Right cardiac atrium (tissue), 5 donors: ENCODE data around the gene ROBO1. TPM values are rescaled to one million over a fixed set of nuclear protein-coding genes. Genes with fewer than 3 reads are reported as not detected.

Experiments used
- ATAC-seq, 2 donors: fragments of 200-7000 bp; cut with Tn5 transposase; one replicate each; pipeline versions ENCODE4 v1.8.0 to v1.9.1; 2020; ENCODE audit warnings: moderate library complexity in 2 of 2, mild to moderate bottlenecking in 1 of 2
- DNase-seq, 3 donors: peaks; one replicate each; pipeline ENCODE4 v3.0.0-alpha.2; 2020
- H3K27ac ChIP-seq: one replicate; pipeline ENCODE4 v1.5.1; 2013; ENCODE audit warnings: mild to moderate bottlenecking, low read length, control low read depth, moderate library complexity
- H3K27me3 ChIP-seq: one replicate; pipeline ENCODE4 v1.6.1; 2013; ENCODE audit not compliant: control insufficient read depth, insufficient read depth
- H3K4me1 ChIP-seq: one replicate; pipeline ENCODE4 v1.6.1; 2013; ENCODE audit warnings: low read length; ENCODE audit not compliant: control insufficient read depth, insufficient read depth
- H3K4me3 ChIP-seq: one replicate; pipeline ENCODE4 v1.5.1; 2013; ENCODE audit warnings: low read length, control low read depth
- H3K9me3 ChIP-seq: one replicate; pipeline ENCODE4 v1.6.1; 2013; ENCODE audit warnings: low read length; ENCODE audit not compliant: control insufficient read depth
- WGBS: extraction: QIAGEN DNeasy Blood & Tissue Kit; methylation state at CpG from one replicate; pipeline ENCODE4 v1.1.7; 2013; 5-methylcytosine and 5-hydroxymethylcytosine counted together
- intact Hi-C, 4 donors: fragments of 100-400 bp; cut with DNase I; formaldehyde crosslinking; loops; one replicate each; pipeline versions ENCODE4 v1.11.0 to v1.14.0; 2022 to 2023
- microRNA-seq, 2 donors: library from miRNA; unstranded; fragments of <30 nt; microRNA quantifications; one replicate each; pipeline ENCODE4 v1.2.0, GENCODE V29; 2020 to 2021
- polyA plus RNA-seq: library from polyadenylated mRNA; stranded (reverse); fragments of 200-250 nt; gene quantifications from one replicate; pipeline ENCODE4 v1.2.3, GENCODE V29; 2013
- total RNA-seq, 4 donors: library from RNA; stranded (reverse); fragmentation: NEBNext Ultra II Directional; extraction: Animal tissue kit (Norgen Biotek cat#: 25700); gene quantifications; one replicate each; pipeline ENCODE4 v1.2.1, GENCODE V29; 2021
- donor health status: healthy with polysubstance abuse.
- donor health status: DM: no; HTN: yes; CAD: no.
- donor health status: DM: no; HTN: no; CAD: no.
- donor health status: DM: no; HTN: yes; CAD: no; lungs with severe emphysema.
- donor health status: DM: yes; HTN: yes; CAD: no.

Gene ROBO1
- total and polyA plus RNA-seq, 5 donors: 5.5 to 16.2 (median 13.5) TPM

DNA sequence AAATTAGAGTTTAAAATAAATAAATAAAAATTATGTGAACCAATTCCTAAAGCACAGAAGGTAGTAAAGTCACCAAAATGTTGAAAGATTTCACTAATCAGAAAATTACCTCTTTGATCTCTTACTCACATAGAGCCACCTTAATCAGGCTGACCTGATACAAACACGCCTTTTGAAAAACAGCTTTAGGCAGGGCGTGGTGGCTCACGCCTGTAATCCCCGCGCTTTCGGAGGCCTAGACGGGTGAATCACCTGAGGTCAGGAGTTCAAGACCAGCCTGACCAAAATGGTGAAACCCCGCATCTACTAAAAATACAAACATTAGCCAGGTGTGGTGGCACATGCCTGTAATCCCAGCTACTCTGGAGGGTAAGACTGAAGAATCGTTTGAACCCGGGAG lies 1197.3 kb downstream of the ROBO1 start:
- 95% methylated on average over 10 of the region's 10 CpGs for WGBS
- Histone ChIP-seq H3K4me3 (no peak overlapping the region), H3K9me3 (no peaks in the 10 kb centered on the region), H3K27me3 (no peaks in the 10 kb centered on the region), H3K27ac (no peak overlapping the region), H3K4me1 (no peaks in the 10 kb centered on the region)
- DNase-seq (no peak), ATAC-seq (no peak)
- intact Hi-C loops: no loop called here

DNA sequence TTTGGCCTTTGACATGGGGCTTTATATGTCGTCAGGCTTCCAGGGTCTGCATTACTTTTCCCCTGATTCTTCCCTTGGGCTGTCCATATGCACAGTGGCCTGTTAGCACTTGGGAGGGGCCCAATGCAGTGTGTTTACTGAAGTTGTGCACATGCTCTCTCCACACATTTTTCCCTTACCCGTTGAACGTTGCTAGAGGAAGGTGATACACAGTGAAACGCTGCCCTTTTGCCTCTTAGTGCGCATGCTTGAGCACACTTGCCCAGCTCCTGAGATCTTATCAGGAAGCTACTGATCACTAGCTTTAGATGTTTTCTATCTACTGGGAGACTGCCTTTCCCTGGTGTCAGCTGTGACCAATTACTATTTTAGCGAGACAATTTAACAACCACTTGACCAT lies 1198.0 kb downstream of the ROBO1 start:
- intact Hi-C loops: no loop called here
- no peaks in the 10 kb centered on the region for H3K4me1 ChIP-seq
- H3K27ac ChIP-seq: no peak overlapping the region
- no peaks in the 10 kb centered on the region for H3K27me3 ChIP-seq
- ATAC-seq (no peak), DNase-seq (no peak)
- no peaks in the 10 kb centered on the region for H3K9me3 ChIP-seq
- H3K4me3 ChIP-seq: no peak overlapping the region
- WGBS: 61% methylated on average over 6 of the region's 6 CpGs

DNA sequence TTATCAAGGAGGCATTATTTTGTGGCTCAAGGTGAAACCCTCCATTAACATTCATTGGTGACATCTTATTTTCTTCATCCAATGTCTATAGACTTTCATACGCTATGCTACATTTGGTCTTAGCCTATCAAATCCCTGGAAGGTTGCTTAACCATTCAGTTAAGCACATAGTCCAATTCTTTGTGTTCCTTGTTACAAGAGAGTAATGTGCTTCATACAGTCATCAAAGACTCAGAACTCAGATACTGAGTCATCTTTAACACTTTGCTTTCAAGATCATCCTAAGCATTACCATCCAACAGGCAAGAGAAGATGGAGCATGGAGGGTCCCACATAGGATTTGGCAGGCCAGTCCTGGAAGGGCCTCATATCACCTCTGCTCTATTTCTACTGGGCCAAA lies 1202.1 kb downstream of the ROBO1 start:
- intact Hi-C loops: no loop called here
- ATAC-seq: no peak
- 89% methylated on average over 1 of the region's 1 CpG for WGBS

DNA sequence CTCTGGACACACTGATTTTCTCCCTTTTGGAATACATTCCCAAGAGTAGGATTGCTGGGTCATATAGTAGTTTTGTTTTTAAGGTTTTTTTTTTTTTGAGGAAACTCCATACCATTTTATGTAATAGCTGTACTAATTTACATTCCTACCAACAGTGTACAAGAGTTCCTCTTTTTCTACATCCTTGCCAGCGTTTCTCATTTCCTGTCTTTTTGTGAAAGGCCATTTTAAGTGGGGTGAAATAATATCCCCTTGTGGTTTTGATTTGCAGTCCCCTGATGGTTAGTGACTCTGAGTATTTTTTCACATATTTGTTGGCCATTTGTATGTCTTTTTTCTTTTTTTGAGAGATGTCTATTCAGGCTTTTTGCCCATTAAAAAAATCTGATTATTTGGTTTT lies 1205.5 kb downstream of the ROBO1 start:
- H3K9me3 ChIP-seq: no peaks in the 10 kb centered on the region
- intact Hi-C loops: no loop called here
- ATAC-seq (no peak), DNase-seq (no peak)
- H3K4me1 ChIP-seq: no peaks in the 10 kb centered on the region
- WGBS: 61% methylated on average over 1 of the region's 1 CpG
- H3K27me3 ChIP-seq: no peaks in the 10 kb centered on the region
- H3K27ac ChIP-seq: no peak overlapping the region
- no peak overlapping the region for H3K4me3 ChIP-seq

More for the DNA sequence above, 1202.1 kb downstream of the ROBO1 start:
- no peak for DNase-seq
- Histone ChIP-seq H3K27me3 (no peaks in the 10 kb centered on the region), H3K27ac (no peak overlapping the region), H3K4me1 (no peaks in the 10 kb centered on the region), H3K4me3 (no peak overlapping the region), H3K9me3 (no peaks in the 10 kb centered on the region)

Small RNA genes lying within 50 kb of the gene (microRNA-seq; reads per million reads assigned to microRNA genes)
- 0 reads per million in 2 donors for gene MIR3923
